H1 (cell line): ENCODE measurements around the gene ASS1. TPM values are rescaled to one million over a fixed set of nuclear protein-coding genes. Genes with fewer than 3 reads are reported as not detected.

Experiments
- BCL11A ChIP-seq, 2 experiments: IDR thresholded peaks; one replicate each; pipeline ENCODE4 v1.6.1; 2011; ENCODE audit warnings: low read depth in 2 of 2, low read length in 2 of 2, mild to moderate bottlenecking in 2 of 2
- BRCA1 ChIP-seq: IDR thresholded peaks from 2 replicates; pipeline ENCODE4 v1.6.1; 2012; ENCODE audit warnings: low read depth, low read length, improper control_type of control experiment
- CHD2 ChIP-seq: IDR thresholded peaks from 2 replicates; pipeline ENCODE4 v1.6.1; 2012; ENCODE audit warnings: low read length, improper control_type of control experiment
- GTF2F1 ChIP-seq: IDR thresholded peaks from 2 replicates; pipeline ENCODE4 v1.6.1; 2012; ENCODE audit warnings: low read depth, low read length, improper control_type of control experiment, borderline replicate concordance
- HDAC2 ChIP-seq, 2 experiments: fragments of 300-600 bp in 1 of 2; sonication (generic) in 1 of 2; IDR thresholded peaks; 2 replicates each; pipeline ENCODE4 v1.6.1; 2011 to 2012; ENCODE audit warnings: low read depth in 2 of 2, low read length in 2 of 2, mild to moderate bottlenecking in 2 of 2, moderate library complexity in 2 of 2, borderline replicate concordance in 1 of 2, inconsistent platforms in 1 of 2
- MAX ChIP-seq: IDR thresholded peaks from 2 replicates; pipeline ENCODE4 v1.6.1; 2012; ENCODE audit warnings: inconsistent platforms
- NRF1 ChIP-seq: IDR thresholded peaks from 2 replicates; pipeline ENCODE4 v1.6.1; 2011; ENCODE audit warnings: mild to moderate bottlenecking, low read depth, low read length, improper control_type of control experiment
- TAF1 ChIP-seq: IDR thresholded peaks from 2 replicates; pipeline ENCODE4 v1.6.1; 2011; ENCODE audit warnings: mild to moderate bottlenecking, low read depth, low read length
- polyA plus RNA-seq, 7 experiments: library from polyadenylated mRNA; depleted of rRNA in 3 of 7; stranded (reverse) in 5 of 7; unstranded in 2 of 7; fragments of >200 nt in 5 of 7; fragments of 200-250 nt in 2 of 7; gene quantifications; 1 replicate in 5 of 7; 2 replicates in 1 of 7; 4 replicates in 1 of 7; pipeline versions ENCODE4 v1.2.1 to v1.2.3, GENCODE V29; 2011 to 2013; ENCODE audit warnings: missing spikeins in 2 of 7, mixed read lengths in 2 of 7
- total RNA-seq: library from RNA; stranded (reverse); fragmentation: NEBNext Ultra II Directional; extraction: Animal tissue kit (Norgen Biotek cat#: 25700); gene quantifications from 2 replicates; pipeline ENCODE4 v1.2.1, GENCODE V29; 2021

The ASS1 gene
- total and polyA plus RNA-seq, 2 of the 8 experiments (the other 6 are each of a cell fraction or from before 2014, with no cell fraction given) = 108 to 296 TPM

- TF ChIP-seq BCL11A (IDR thresholded peaks at IDR 0.05; ENCODE audit: low read depth in 2 of 2, low read length in 2 of 2) (no peak), BRCA1 (no peak), HDAC2 (IDR thresholded peaks at IDR 0.05; ENCODE audit: borderline replicate concordance in 1 of 2, low read depth in 2 of 2, low read length in 2 of 2) (no peak), GTF2F1 (no peak), TAF1 (no peak), CHD2 (no peak), MAX (no peak), NRF1 (no peak)
These were observed 74.4 kb downstream of the ASS1 start (continued) for GRCh38 chr9:130518943-130519799.
